Osteocyte (in vitro differentiated cells): Measurements from ENCODE around the gene LRRC15. TPM values are rescaled to one million over a fixed set of nuclear protein-coding genes. Genes with fewer than 3 reads are reported as not detected.

Source experiments
- DNase-seq: peaks from one replicate; pipeline ENCODE4 v3.0.0; 2021; ENCODE audit warnings: mixed read lengths; ENCODE audit not compliant: unreplicated experiment; ENCODE audit errors: extremely low spot score
- H3K27ac Mint-ChIP-seq: one replicate; pipeline ENCODE4 v1.8.0; 2021; ENCODE audit warnings: mild to moderate bottlenecking, mixed read lengths; ENCODE audit not compliant: unreplicated experiment
- H3K27me3 Mint-ChIP-seq: one replicate; pipeline ENCODE4 v1.8.0; 2021; ENCODE audit warnings: mixed read lengths; ENCODE audit not compliant: unreplicated experiment
- H3K36me3 Mint-ChIP-seq: one replicate; pipeline ENCODE4 v1.8.0; 2021; ENCODE audit warnings: mixed read lengths; ENCODE audit not compliant: unreplicated experiment
- H3K4me1 Mint-ChIP-seq: one replicate; pipeline ENCODE4 v1.8.0; 2021; ENCODE audit warnings: mixed read lengths; ENCODE audit not compliant: unreplicated experiment
- H3K4me3 Mint-ChIP-seq: one replicate; pipeline ENCODE4 v1.8.0; 2021; ENCODE audit warnings: mild to moderate bottlenecking, moderate library complexity, mixed read lengths; ENCODE audit not compliant: unreplicated experiment
- H3K9me3 Mint-ChIP-seq: one replicate; pipeline ENCODE4 v1.8.0; 2021; ENCODE audit warnings: mixed read lengths; ENCODE audit not compliant: unreplicated experiment
- total RNA-seq: library from RNA; stranded (reverse); gene quantifications from 2 replicates; pipeline ENCODE4 v1.2.1, GENCODE V29; 2021
- TF ChIP-seq, protein P1 (sequence below): fragments of 200-600 bp; sonication (generic); IDR thresholded peaks from 2 replicates; pipeline ENCODE4 v1.5.0; 2021; ENCODE audit warnings: antibody characterized with exemption, mild to moderate bottlenecking, moderate library complexity

The LRRC15 gene
- total RNA-seq, 1 donor from 2014 or later, result 0.27 TPM

DNA sequence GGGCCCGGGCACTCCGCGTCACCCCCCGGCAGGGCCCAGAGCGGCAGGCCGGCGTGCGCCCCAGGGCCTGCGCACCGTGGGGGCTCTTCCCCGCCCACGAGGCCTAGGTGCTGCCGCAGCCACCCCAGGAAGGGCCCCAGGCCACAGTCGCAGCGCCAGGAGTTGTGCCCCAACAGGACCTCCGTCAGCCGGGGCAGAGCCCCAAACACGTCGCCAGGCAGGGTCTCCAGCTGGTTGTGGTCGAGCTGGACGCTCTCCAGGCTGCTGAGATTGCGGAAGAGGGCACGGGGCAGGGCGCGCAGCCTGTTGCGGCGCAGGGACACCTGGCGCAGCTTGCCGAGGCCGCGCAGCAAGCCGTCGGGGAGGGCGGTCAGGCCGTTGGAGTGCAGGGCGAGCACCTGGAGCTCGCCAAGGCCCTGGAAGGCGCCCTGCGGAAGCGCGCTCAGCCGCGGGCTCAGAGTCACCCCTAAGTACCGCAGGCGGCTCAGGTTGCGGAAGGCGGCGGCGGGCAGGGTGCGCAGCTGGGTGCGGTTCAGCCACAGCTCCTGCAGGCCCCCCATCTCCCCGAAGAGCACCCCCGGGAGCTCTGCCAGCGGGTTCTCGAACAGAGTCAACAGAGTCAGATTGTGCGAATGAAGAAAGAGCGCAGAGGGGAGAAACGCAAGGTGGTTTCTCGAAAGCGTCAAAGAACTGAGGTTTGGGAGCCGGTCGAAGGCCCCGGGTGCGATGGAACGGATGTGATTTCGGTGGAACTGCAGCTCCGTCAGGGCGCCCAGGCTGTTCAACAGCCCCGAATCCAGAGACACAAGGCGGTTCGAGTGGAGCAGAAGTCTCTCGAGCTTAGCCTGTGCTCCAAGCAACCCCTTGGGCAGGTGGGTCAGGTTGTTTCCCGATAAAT, 27.6 kb upstream of the LRRC15 start:
- Mint-ChIP-seq H3K27me3 (no peaks in the 10 kb centered on the region), H3K4me3 (no peak overlapping the region), H3K36me3 (no peaks in the 10 kb centered on the region), H3K27ac (no peak overlapping the region), H3K9me3 (no peaks in the 10 kb centered on the region), H3K4me1 (peaks cover 2% of the 10 kb centered on the region)
- DNase-seq, result no peak
- TF ChIP-seq, protein P1, sequence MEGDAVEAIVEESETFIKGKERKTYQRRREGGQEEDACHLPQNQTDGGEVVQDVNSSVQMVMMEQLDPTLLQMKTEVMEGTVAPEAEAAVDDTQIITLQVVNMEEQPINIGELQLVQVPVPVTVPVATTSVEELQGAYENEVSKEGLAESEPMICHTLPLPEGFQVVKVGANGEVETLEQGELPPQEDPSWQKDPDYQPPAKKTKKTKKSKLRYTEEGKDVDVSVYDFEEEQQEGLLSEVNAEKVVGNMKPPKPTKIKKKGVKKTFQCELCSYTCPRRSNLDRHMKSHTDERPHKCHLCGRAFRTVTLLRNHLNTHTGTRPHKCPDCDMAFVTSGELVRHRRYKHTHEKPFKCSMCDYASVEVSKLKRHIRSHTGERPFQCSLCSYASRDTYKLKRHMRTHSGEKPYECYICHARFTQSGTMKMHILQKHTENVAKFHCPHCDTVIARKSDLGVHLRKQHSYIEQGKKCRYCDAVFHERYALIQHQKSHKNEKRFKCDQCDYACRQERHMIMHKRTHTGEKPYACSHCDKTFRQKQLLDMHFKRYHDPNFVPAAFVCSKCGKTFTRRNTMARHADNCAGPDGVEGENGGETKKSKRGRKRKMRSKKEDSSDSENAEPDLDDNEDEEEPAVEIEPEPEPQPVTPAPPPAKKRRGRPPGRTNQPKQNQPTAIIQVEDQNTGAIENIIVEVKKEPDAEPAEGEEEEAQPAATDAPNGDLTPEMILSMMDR, result no peak

DNA sequence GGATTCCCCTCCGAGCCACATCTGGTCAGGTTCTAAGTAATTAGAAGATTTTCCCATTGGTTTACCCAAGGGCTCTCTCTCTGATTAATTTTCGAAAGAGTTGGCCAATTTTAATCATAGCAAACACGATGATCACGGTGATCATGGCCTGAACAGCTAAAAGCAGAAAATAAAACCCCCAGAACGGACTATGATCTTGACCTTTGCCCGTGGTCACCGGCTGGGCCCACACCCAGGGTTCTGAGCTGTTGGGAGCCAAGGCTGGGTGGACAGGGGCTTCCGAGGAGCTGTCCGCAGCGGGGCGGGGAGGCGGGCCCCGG, 27.0 kb upstream of the LRRC15 start:
- no peaks in the 10 kb centered on the region for H3K9me3 Mint-ChIP-seq
- no peak overlapping the region for H3K27ac Mint-ChIP-seq
- H3K4me3 Mint-ChIP-seq, result no peak overlapping the region
- DNase-seq, result no peak
- no peaks in the 10 kb centered on the region for H3K36me3 Mint-ChIP-seq
- H3K4me1 Mint-ChIP-seq, result peaks cover 2% of the 10 kb centered on the region
- H3K27me3 Mint-ChIP-seq, result no peaks in the 10 kb centered on the region
- TF ChIP-seq, protein P1, result no peak

DNA sequence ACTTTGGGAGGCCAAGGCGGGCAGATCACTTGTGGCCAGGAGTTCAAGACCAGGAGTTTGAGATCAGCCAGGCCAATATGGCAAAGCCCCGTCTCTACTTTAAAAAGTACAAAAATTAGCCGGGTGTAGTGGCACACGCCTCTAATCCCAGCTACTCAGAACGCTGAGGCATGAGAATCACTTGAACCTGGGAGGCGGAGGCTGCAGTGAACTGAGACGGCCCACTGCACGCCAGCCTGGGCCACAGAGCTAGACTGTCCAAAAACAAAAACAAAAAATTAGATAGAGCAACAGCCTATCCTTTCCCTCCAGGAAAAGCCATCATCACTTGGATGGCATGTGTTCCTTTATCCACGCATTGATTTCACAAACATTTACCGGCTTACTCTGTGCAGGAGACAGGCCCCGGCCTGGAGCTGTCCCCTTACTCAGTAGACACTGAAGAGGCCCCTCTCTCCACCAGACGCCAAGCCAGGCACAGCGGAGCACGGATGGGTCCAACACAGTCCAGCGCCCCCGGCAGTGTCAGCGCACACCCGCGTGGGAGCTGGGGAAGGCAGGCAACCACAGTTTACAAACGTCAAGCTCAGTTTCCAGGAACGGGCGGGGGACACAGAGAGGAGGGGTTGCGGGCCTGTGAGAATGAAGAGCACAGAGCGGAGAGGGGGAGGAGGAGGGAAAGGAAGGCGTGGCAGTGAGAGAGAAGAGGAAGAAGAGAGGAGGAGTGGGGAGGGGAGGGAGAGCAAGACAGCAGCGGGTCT, 26.4 kb upstream of the LRRC15 start:
- H3K27me3 Mint-ChIP-seq, result peaks cover 4% of the 10 kb centered on the region
- H3K27ac Mint-ChIP-seq, result no peak overlapping the region
- H3K9me3 Mint-ChIP-seq, result peaks cover 5% of the 10 kb centered on the region
- H3K4me1 Mint-ChIP-seq, result peaks cover 2% of the 10 kb centered on the region
- H3K4me3 Mint-ChIP-seq, result no peak overlapping the region
- TF ChIP-seq, protein P1, result no peak
- no peak for DNase-seq
- peaks cover under 1% of the 10 kb centered on the region for H3K36me3 Mint-ChIP-seq

DNA sequence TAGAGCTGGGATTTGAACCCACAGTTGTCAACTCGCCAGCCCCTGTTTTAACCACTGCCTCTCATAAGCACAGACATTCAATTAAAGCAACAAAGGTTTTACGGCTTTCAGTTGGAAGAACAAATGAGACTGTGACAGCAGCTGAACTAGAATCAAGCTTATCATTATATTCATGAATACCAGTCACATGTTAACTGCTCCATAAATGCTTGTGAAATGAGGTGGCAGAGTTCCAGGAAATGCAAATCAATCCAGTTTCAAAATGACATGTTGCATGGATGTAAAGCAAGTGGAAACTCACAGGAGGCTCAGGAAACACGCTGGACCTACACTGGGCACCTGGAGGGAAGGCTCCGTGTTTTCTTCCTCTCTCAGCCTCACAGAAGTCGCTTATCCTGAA, 25.7 kb upstream of the LRRC15 start:
- H3K4me1 Mint-ChIP-seq, result peaks cover 2% of the 10 kb centered on the region
- H3K27ac Mint-ChIP-seq, result no peak overlapping the region
- peaks cover 12% of the 10 kb centered on the region for H3K9me3 Mint-ChIP-seq
- H3K36me3 Mint-ChIP-seq, result peaks cover 8% of the 10 kb centered on the region
- H3K4me3 Mint-ChIP-seq, result no peak overlapping the region
- peaks cover 11% of the 10 kb centered on the region for H3K27me3 Mint-ChIP-seq
- TF ChIP-seq, protein P1, result no peak
- no peak for DNase-seq

DNA sequence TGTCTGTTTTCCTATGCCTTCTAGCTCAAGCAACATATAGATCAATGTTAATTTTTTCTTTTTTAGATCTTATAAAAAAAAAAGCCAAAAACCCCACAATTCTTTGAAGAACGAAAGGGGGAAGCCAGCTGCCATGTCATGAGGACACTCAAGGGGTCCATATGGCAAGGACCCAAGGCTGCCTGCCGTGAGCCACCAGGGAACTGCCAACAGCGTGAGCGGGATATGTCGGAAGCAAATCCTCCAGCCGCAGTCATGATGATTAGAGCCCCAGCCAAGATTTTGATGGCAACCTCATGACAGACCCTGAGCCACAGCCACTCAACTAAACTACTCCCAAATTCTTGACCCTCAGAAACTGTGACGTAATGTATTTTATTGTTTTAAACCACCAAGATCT, 23.0 kb upstream of the LRRC15 start:
- TF ChIP-seq, protein P1, result no peak
- peaks cover 8% of the 10 kb centered on the region for H3K36me3 Mint-ChIP-seq
- H3K27ac Mint-ChIP-seq, result no peak overlapping the region
- H3K27me3 Mint-ChIP-seq, result peaks cover 20% of the 10 kb centered on the region
- H3K4me1 Mint-ChIP-seq, result peaks cover 2% of the 10 kb centered on the region
- H3K9me3 Mint-ChIP-seq, result peaks cover 17% of the 10 kb centered on the region
- H3K4me3 Mint-ChIP-seq, result no peak overlapping the region
- no peak for DNase-seq
